Fibroblast of lung (primary cell): ENCODE data around the gene ZNF282. TPM values are rescaled to one million over a fixed set of nuclear protein-coding genes. Genes with fewer than 3 reads are reported as not detected.
A peak's percentile ranks its signal among the peaks of the same experiment; 100 is the strongest.
"Not testable (repeated sequence)": the region's sequence is repeated elsewhere in the genome, so short reads cannot be mapped to it uniquely, and the experiment has no call there.

Source experiments
- DNase-seq, 2 donors: peaks; one replicate each; pipeline versions ENCODE4 v3.0.0 to v3.0.0-alpha.2; 2010; ENCODE audit warnings: low read depth in 2 of 2
- H2AFZ ChIP-seq: 2 replicates; pipeline ENCODE4 v1.5.1; 2012; ENCODE audit warnings: low read length, control low read depth, inconsistent platforms
- H3K27ac ChIP-seq: 2 replicates; pipeline ENCODE4 v1.5.1; 2011; ENCODE audit warnings: low read length, control low read depth; ENCODE audit not compliant: insufficient read depth
- H3K27me3 ChIP-seq: 2 replicates; pipeline ENCODE4 v1.5.1; 2011; ENCODE audit warnings: mild to moderate bottlenecking, low read length; ENCODE audit not compliant: control insufficient read depth, insufficient read depth
- H3K36me3 ChIP-seq: 2 replicates; pipeline ENCODE4 v1.5.1; 2011; ENCODE audit warnings: low read length; ENCODE audit not compliant: control insufficient read depth, insufficient read depth
- H3K4me1 ChIP-seq: 2 replicates; pipeline ENCODE4 v1.5.1; 2011; ENCODE audit warnings: low read length; ENCODE audit not compliant: control insufficient read depth, insufficient read depth; ENCODE audit errors: extremely low read depth
- H3K4me2 ChIP-seq: 2 replicates; pipeline ENCODE4 v1.5.1; 2011; ENCODE audit warnings: low read length, control low read depth; ENCODE audit not compliant: insufficient read depth; ENCODE audit errors: extremely low read depth
- H3K4me3 ChIP-seq, 4 experiments: fragments of 200-600 bp in 1 of 4; sonication (generic) in 1 of 4; replicated peaks in 1 of 4; 2 replicates each; pipeline ENCODE4 v1.5.1; 2011 to 2016; ENCODE audit warnings: low read length in 4 of 4, low read depth in 3 of 4, mild to moderate bottlenecking in 3 of 4, control low read depth in 2 of 4, inconsistent platforms in 1 of 4, mixed read lengths in 1 of 4; ENCODE audit not compliant: insufficient read depth in 1 of 4; ENCODE audit errors: control extremely low read depth in 1 of 4
- H3K79me2 ChIP-seq: 2 replicates; pipeline ENCODE4 v1.5.1; 2012; ENCODE audit warnings: mild to moderate bottlenecking, low read length, inconsistent platforms; ENCODE audit not compliant: control insufficient read depth, insufficient read depth
- H3K9ac ChIP-seq: 2 replicates; pipeline ENCODE4 v1.5.1; 2011; ENCODE audit warnings: mild to moderate bottlenecking, low read length, control low read depth; ENCODE audit not compliant: insufficient read depth
- H3K9me3 ChIP-seq: 2 replicates; pipeline ENCODE4 v1.5.1; 2012; ENCODE audit warnings: low read depth, low read length; ENCODE audit not compliant: control insufficient read depth, insufficient read depth
- H4K20me1 ChIP-seq: 2 replicates; pipeline ENCODE4 v1.5.1; 2011; ENCODE audit warnings: low read length; ENCODE audit not compliant: control insufficient read depth, insufficient read depth; ENCODE audit errors: extremely low read depth
- EZH2 ChIP-seq: IDR thresholded peaks from 2 replicates; pipeline ENCODE4 v1.5.1; 2012; ENCODE audit warnings: low read length, control low read depth, mild to moderate bottlenecking; ENCODE audit errors: missing control alignments
- polyA plus RNA-seq, 2 donors: library from polyadenylated mRNA; depleted of rRNA in 1 of 2; stranded (reverse) in 1 of 2; unstranded in 1 of 2; fragments of >200 nt; gene quantifications; 2 replicates each; pipeline ENCODE4 v1.2.1, GENCODE V29; 2011 to 2012; ENCODE audit warnings: missing spikeins in 1 of 2
- total RNA-seq: library from RNA; depleted of rRNA; stranded (reverse); fragments of >200 nt; gene quantifications from 2 replicates; pipeline ENCODE4 v1.2.1, GENCODE V29; 2014
- TF ChIP-seq, protein P1 (sequence below), 2 donors: IDR thresholded peaks in 1 of 2; conservative IDR thresholded peaks in 1 of 2; 1 replicate in 1 of 2; 2 replicates in 1 of 2; pipeline ENCODE4 v1.5.1; 2011 to 2012; ENCODE audit warnings: low read length in 2 of 2, control low read depth in 1 of 2, inconsistent platforms in 1 of 2, low read depth in 1 of 2, mild to moderate bottlenecking in 1 of 2

The ZNF282 gene
- total and polyA plus RNA-seq, 2 donors (not counting 1 experiment from before 2014, with no cell fraction given): 6.8 to 23.1 TPM

DNA sequence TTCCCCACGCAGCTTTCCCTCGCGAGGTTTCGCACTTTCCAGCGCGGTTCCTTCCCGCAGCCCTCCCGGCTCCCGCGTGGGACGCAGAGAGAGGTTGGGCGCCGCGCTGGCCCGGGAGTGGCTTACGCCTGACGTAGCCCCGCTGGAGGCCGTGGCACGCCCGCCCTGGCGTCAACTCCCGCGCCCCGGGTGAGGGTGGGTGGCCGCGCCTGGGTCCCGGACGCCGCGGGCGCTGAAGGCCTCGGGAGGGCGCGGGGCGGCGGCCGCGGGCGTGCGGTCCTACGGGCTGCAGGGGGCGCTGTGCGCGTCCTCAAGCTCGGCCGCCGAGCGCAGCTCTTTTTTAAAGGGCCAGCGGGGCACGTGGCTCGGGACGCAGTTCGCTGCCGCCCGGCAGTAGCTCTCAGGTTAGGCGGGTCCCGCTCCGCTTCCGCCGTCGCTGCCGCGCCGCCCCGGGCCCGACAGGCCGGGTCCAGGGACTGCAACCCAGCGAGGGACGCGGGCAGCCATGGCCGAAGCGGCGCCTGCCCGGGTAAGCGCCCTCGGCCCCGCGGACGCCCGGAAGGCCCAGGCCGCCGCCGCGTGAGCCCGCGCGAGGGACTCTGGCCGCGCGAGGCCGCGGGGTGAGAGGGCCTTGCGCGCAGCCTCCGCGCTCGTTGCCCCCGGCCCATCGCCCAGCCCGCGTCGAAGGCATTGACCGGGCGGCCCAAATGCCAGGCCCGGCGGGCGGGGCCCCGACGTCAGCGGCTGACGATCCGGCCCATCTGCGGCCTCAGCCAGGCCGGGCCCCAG lies 66.7 kb downstream of the ZNF282 start, which contains the start of gene ZNF783:
Gene ZNF783 (plus strand): TSS at position 368 of the 789 bp plus-strand sequence. CDS start 138 bp downstream, at position 506.
- no peaks in the 10 kb centered on the region for H3K79me2 ChIP-seq
- H3K4me1 ChIP-seq: peaks cover 2% of the 10 kb centered on the region
- no peaks in the 10 kb centered on the region for H3K9me3 ChIP-seq
- peak; percentile 89 to 94 for DNase-seq
- H3K4me2 ChIP-seq: peak within 1 kb of the TSS; percentile 81
- peak within 1 kb of the TSS; percentile 52 to 75 (median 56) for H3K4me3 ChIP-seq
- peak within 1 kb of the TSS; percentile 54 for H2AFZ ChIP-seq
- H4K20me1 ChIP-seq: no peaks in the 10 kb centered on the region
- H3K9ac ChIP-seq: peak within 1 kb of the TSS; percentile 87
- H3K27ac ChIP-seq: peak within 1 kb of the TSS; percentile 74
- TF ChIP-seq, protein P1, sequence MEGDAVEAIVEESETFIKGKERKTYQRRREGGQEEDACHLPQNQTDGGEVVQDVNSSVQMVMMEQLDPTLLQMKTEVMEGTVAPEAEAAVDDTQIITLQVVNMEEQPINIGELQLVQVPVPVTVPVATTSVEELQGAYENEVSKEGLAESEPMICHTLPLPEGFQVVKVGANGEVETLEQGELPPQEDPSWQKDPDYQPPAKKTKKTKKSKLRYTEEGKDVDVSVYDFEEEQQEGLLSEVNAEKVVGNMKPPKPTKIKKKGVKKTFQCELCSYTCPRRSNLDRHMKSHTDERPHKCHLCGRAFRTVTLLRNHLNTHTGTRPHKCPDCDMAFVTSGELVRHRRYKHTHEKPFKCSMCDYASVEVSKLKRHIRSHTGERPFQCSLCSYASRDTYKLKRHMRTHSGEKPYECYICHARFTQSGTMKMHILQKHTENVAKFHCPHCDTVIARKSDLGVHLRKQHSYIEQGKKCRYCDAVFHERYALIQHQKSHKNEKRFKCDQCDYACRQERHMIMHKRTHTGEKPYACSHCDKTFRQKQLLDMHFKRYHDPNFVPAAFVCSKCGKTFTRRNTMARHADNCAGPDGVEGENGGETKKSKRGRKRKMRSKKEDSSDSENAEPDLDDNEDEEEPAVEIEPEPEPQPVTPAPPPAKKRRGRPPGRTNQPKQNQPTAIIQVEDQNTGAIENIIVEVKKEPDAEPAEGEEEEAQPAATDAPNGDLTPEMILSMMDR (conservative IDR thresholded peaks at IDR 0.05 in 1 of 2, IDR thresholded peaks at IDR 0.05 in 1 of 2; ENCODE audit: low read depth in 1 of 2, low read length in 2 of 2): peak; percentile 34 to 52
- TF ChIP-seq EZH2: no peak
- no peaks in the 10 kb centered on the region for H3K27me3 ChIP-seq
- H3K36me3 ChIP-seq: peaks cover 4% of the 10 kb centered on the region

GRCh38 chr7:149266451-149266850 lies 71.1 kb downstream of the ZNF282 start:
- Histone ChIP-seq H3K9me3 (no peaks in the 10 kb centered on the region), H3K27me3 (no peaks in the 10 kb centered on the region), H2AFZ (no peak overlapping the region), H3K9ac (no peak overlapping the region), H3K79me2 (no peaks in the 10 kb centered on the region), H3K4me2 (no peak overlapping the region), H3K4me3 (no peak overlapping the region), H3K27ac (no peak overlapping the region), H4K20me1 (no peaks in the 10 kb centered on the region), H3K4me1 (no peaks in the 10 kb centered on the region), H3K36me3 (peaks cover 9% of the 10 kb centered on the region)
- TF ChIP-seq, protein P1 (conservative IDR thresholded peaks at IDR 0.05 in 1 of 2, IDR thresholded peaks at IDR 0.05 in 1 of 2; ENCODE audit: low read depth in 1 of 2, low read length in 2 of 2): no peak
- no peak for DNase-seq

- no peaks in the 10 kb centered on the region for H3K27me3 ChIP-seq
- no peak for DNase-seq
- H2AFZ ChIP-seq: no peak overlapping the region
- H3K9ac ChIP-seq: no peak overlapping the region
- H4K20me1 ChIP-seq: no peaks in the 10 kb centered on the region
- H3K9me3 ChIP-seq: no peaks in the 10 kb centered on the region
- H3K27ac ChIP-seq: no peak overlapping the region
- H3K36me3 ChIP-seq: peaks cover 10% of the 10 kb centered on the region
- no peaks in the 10 kb centered on the region for H3K79me2 ChIP-seq
- TF ChIP-seq, protein P1 (conservative IDR thresholded peaks at IDR 0.05 in 1 of 2, IDR thresholded peaks at IDR 0.05 in 1 of 2; ENCODE audit: low read depth in 1 of 2, low read length in 2 of 2): no peak
- TF ChIP-seq EZH2: no peak
- no peaks in the 10 kb centered on the region for H3K4me1 ChIP-seq
- no peak overlapping the region for H3K4me2 ChIP-seq
- H3K4me3 ChIP-seq: no peak overlapping the region
Observed at GRCh38 chr7:149267733-149268132, 72.4 kb downstream of the ZNF282 start.

DNA sequence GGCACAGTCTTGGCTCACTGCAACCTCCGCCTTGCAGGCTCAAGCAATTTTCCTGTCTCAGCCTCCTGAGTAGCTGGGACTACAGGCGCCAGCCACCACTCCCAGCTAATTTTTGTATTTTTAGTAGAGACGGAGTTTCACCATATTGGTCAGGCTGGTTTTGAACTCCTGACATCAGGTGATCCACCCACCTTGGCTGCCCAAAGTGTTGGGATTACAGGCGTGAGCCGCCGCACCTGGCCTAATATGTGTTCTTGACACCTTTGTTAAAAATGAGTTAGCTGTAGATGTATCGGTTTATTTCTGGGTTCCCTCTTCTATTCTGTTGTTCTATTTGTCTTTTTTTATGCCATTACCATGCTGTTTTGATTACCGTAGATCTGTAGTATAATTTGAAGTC lies 79.1 kb downstream of the ZNF282 start:
- H2AFZ ChIP-seq, H4K20me1 ChIP-seq, H3K79me2 ChIP-seq, H3K9me3 ChIP-seq, H3K27me3 ChIP-seq, H3K4me3 ChIP-seq, H3K4me2 ChIP-seq, H3K9ac ChIP-seq, DNase-seq, H3K4me1 ChIP-seq, H3K27ac ChIP-seq: not testable (repeated sequence)
- peaks cover 11% of the 10 kb centered on the region for H3K36me3 ChIP-seq
